GOT3 (cell line): Measurements from ENCODE around the gene SPCS3.
A peak's percentile ranks its signal among the peaks of the same experiment; 100 is the strongest.
"Not testable (repeated sequence)": the region's sequence is repeated elsewhere in the genome, so short reads cannot be mapped to it uniquely, and the experiment has no call there.

Source experiments
- DNase-seq: peaks from one replicate; lab custom pipeline; 2025; ENCODE audit warnings: mixed read lengths; lab: John Stamatoyannopoulos, UW

The SPCS3 gene

DNA sequence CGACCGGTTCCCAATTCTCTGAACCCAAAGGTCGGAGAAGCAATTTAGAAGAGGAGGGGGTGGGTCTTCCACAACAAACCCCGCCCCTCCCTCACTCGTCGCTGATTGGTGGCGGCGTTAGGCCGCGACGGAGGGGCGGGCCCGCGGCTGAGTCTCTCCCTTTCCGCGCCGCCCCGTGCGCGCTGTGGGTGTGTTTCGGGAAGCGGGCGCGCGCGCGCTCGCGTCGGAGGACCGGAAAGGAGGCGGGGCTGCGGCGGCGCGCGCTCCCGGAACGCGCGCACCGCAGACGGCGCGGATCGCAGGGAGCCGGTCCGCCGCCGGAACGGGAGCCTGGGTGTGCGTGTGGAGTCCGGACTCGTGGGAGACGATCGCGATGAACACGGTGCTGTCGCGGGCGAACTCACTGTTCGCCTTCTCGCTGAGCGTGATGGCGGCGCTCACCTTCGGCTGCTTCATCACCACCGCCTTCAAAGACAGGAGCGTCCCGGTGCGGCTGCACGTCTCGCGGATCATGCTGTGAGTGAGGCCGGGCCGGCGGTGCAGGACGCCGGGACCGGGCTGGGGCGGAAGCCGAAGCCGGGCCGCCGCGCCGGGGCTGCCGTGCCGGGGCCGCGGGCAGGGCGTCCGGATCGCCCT is at the start of gene SPCS3:
Gene SPCS3, plus strand, starts transcription at position 263 of the 636 bp plus-strand sequence. Its CDS starts 111 bp downstream, at position 374.
- DNase-seq: peak; percentile 53

DNA sequence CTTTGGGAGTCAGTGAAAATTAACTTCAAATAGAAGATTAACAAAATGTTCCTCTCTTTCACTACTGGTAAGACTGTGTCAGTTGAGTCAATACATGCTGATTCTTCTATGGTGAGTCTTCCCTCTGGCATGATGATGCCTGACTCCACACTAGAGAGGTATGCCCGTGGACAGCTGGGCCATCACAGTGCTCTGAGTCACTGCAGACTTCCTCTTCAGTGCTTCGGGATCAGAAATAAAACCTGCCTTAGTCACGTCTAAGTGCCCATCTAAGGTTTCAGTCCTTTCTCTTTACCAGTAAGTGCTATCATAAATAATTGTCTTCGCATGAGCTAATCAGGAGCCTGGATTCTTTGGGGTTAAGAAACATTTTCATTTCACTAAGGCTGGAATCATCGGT is 49.1 kb upstream of the SPCS3 start:
- DNase-seq: no peak

DNA sequence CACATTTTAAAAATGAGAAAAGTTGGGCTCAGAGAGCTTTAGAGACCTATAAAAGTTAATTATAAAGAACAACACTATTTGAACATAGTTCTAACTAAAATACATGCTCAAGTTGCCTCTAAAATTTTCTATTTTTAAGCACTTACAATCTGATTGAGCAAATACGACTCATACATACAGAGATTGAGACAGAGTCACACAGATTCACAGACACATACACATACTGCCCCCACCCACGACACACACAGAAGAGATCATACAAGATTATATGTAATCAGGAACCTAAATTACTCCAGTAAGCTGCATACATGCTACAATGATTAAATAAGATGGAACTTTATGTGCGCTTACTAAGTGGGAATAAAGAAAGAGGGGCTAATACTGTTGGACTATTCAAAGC is 48.0 kb upstream of the SPCS3 start:
- no peak for DNase-seq

GRCh38 chr4:176272799-176273198 is 47.0 kb upstream of the SPCS3 start:
- no peak for DNase-seq

DNA sequence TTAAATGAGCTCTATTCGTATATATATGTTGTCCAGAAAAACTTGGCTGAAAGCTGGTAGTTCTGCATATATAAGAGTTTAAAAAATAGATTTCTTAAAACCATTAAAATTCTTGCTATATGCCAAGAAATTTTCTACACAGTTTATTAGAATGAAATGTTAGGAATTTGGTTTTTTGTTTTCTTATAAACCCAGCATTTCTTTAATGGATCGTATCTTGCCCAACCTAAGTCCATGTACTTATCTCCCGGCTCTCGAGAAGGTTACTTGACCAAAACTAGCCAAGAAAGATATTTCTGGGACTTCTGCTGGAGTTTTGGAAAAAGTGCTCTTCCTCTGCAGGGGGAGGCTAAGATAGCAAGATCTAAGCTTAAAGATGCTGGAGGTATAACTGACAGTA is 46.0 kb upstream of the SPCS3 start:
- DNase-seq: no peak

GRCh38 chr4:176274441-176274840 is 45.3 kb upstream of the SPCS3 start:
- no peak for DNase-seq

DNA sequence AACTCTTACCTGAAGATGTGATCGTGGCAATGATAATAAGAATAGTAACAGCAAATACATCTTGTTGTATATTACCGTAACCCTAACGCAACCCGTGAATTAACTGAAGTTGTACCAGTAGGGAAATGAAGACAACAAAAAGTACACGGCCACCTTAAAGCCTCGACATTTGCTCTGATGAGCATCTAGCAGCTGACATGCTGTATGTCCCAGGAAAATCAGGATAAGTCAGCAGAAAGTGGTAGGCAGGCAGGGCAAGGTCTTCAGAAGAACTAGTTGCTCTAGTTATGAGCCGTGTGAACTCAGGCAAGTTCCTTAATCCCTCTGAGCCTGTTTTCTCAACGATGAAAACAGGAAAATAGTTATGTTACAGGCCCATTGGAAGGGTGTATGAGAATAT is 43.1 kb upstream of the SPCS3 start:
- DNase-seq: no peak

DNA sequence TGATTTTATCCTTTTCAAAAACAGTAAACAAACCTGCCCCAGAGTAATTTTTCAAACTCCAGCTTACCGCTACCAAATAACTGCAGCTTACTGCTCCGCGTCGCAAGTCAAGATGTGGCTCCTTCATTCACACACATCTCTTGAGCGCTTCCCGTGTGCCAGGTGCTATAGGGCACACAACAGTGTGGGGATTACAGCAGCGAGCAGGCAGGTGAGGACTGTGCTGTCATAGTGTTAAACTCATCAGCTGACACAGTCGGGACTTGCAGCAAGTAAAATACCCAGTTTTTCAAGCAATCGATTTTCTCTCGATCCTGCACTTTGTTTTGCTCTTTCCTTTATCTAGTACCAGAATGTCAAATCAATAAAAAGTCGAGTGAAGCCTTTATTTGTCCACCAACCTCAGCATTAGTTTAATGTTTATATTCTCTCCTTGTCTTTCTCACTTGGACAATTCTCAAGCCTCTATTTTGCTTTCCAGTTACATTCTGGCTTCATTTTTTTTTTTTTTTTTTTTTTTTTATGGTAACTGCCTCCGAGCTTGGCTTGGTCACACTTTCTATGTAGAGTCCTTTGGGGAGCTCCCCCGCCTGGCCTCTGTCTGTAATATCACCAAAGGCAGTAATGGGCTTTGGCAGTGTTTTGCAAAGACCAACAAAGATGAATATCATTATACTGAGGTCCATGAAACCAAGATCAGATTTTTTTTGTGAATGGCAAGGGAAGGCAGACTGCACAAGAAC is 42.4 kb upstream of the SPCS3 start:
- DNase-seq: no peak

GRCh38 chr4:176279560-176279959 is 40.2 kb upstream of the SPCS3 start:
- DNase-seq: not testable (repeated sequence)

- DNase-seq: no peak
Measured at GRCh38 chr4:176286728-176287127, 33.0 kb upstream of the SPCS3 start.

DNA sequence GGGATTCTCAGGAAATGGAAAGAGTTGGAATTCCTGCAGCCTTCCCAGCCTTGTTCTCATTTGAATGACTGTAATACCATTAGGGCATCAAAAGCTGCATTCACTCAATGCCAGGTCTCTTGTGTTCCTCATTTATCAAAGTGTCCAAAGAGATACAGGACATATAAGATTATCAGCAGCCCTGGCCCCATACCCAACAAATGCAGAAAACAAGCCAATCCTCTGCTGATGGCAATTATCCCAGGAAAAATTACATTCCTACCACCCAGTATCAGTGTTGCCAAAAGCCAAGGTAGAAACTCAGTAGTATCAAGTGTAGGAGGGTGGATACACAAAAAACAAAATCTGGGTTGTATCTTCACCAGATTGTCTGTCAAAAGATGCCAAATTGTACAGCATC is 32.2 kb upstream of the SPCS3 start:
- no peak for DNase-seq

DNA sequence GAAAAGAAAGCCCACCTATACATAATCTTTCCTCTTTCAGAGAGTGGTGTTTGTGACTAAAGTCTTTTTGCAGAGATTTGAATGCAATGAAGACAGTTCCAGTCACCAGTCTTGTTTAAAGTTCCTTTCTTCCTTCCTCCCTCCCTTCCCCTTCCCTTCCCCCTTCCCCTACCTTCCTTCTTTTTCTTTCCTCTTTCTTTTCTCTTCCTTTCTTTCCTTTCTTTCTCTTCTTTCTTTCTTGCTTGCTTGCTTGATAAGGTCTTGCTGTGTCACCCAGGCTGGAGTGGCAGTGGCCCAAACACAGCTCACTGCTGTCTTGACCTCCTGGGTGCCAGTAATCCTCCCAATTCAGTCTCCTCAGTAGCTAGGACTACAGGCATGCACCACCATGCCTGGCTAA is 31.7 kb upstream of the SPCS3 start:
- no peak for DNase-seq

DNA sequence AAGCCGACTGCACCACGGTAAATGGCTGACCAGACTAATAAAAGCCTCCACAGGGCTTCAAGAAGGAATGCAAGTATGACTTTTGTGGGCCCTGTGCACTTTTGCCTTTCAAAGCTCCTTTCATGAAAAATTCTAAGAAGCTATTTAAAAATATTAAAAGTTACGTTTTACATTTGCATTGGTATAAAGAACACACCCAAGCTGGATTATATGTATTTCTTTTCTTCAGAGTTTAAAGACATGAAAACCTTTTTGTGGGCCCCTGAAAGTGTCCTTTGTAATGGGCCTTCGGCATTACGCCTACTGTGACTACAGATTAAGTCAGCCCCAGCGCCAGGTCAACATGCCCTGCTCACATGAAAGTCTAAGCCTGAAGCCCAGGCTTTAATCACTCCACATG is 30.2 kb upstream of the SPCS3 start:
- no peak for DNase-seq

- no peak for DNase-seq
Measured at GRCh38 chr4:176290520-176290919, 29.2 kb upstream of the SPCS3 start.

DNA sequence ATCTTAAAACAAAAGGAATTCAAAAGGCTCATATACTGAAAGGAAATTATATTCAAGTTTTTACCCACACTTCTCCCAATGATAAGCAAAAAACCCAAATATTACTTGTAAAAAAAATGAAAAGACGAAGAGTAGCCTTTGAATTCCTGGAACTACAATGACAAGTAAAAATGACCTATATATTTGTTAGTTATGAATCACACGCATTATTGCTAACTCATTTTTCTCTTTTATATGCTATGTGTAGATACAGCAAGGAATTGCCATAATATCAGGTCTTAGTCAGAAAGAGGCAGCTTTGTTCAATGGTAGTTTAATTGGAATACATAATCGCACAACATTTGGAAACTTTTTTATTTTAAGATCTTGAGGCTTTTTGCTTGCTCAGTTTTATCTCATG is 28.0 kb upstream of the SPCS3 start:
- no peak for DNase-seq

- no peak for DNase-seq
Measured at GRCh38 chr4:176292920-176293319, 26.8 kb upstream of the SPCS3 start.

GRCh38 chr4:176293660-176294059 is 26.1 kb upstream of the SPCS3 start:
- no peak for DNase-seq

- not testable (repeated sequence) for DNase-seq
Measured at GRCh38 chr4:176295907-176296306, 23.9 kb upstream of the SPCS3 start.

DNA sequence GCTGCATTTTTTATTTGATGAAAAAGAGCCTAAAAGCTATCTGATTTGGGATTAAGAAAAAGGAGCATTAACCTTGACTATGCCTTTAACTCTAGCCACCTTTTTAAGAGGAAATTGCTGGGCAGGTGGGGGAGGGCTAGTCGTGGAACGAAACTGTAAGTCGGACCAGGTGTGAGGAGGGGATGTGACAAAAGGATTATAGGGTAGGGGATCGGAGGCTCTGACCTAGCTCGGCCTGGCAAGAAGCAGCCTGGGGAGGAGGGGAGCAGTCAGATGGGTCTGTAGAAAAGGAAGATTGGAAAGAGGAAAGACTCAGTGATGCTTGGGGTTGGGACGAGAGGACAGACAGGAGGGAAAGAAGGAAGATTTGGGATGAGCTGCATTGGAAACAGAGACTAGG is 21.1 kb upstream of the SPCS3 start:
- DNase-seq: no peak

- DNase-seq: no peak
Measured at GRCh38 chr4:176300036-176300435, 19.7 kb upstream of the SPCS3 start.

DNA sequence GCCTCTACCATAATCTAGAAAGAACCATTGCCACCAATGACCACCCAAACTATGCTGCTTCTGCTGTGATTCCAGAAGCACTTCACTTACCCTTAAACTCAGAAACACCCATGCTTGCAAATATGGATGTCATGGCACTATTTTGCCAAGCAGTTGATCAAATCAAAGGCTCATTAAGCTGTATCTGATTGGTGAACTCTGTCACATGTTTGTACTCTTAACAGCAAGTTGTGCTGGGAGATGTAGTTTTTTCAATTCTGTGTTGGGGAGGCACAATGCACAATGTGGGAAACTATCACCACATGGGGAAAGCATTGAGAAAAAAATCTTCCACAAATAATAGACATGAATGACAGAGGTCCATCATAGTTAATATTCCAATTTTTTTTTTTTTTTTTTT is 19.2 kb upstream of the SPCS3 start:
- no peak for DNase-seq

DNA sequence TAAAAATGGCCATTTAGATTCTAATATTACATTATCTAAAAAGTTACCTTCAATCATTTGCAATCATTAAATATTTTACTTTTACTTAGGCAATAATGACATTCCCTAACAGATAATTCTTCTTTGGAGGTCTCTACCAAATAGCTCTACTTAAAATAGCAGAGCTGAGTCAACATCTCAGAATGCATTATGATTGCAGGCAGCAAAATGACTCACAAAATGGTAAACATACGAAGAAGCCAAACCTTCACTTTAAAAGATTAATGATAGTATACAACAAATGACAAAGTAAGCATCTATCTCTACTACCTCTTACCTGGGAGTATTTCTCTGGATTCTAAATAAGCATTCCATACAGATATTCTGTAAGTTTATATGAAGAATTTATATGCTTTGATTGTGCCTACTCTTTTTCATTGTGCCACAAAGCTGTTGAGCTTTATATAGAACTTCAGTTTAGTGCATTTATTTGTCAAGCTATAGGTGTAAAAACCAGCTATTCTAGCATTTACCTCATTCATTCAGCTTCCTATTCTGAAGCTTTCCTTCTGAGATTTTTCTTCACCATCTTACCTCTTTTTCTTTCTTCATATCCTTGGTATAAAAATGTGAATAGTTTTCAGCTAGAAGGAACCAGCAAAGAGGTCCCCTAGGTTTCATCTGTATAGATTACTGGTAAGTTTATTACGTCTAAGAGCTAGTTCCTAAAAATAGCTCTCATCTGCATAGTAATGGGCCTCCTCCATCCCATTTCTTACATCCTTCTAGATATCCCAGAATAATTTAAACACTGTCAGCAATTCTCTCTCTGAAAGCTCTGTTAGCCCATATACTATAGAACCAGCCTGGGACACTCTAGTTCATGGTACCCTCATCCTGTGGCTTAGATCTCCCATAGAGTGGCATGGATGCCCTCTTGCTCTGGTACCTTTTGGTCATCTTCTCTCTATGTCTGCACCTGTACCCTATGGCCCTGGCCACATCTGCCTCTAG is 17.2 kb upstream of the SPCS3 start:
- no peak for DNase-seq

DNA sequence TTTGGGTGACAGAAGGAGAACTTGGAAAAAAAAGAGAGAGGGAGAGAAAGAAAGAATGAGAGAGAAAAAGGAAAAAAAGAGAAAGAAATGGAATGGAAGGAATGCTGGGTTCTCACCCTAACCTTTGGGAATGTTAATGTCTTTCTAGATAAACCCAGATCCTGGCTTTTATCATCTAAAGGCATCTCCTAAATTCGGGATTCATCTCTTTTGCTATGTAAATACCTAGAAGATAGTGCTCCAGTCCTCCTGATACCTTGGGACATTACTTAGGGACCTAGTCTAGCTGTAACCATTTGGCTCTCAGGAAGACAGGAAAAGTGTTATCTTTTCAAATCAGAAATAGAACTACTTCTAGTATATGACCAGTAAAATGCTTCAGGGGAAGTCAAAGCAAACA is 15.8 kb upstream of the SPCS3 start:
- DNase-seq: no peak
